Right ventricle myocardium superior (tissue), 1 donor: ENCODE results near the gene SNTA1. TPM values are rescaled to one million over a fixed set of nuclear protein-coding genes. Genes with fewer than 3 reads are reported as not detected.
A peak's percentile ranks its signal among the peaks of the same experiment; 100 is the strongest.
"Not testable (repeated sequence)": the region's sequence is repeated elsewhere in the genome, so short reads cannot be mapped to it uniquely, and the experiment has no call there.

Experiments used
- ATAC-seq: fragments of 200-7000 bp; cut with Tn5 transposase; one replicate; pipeline ENCODE4 v1.9.1; 2020; ENCODE audit warnings: mild to moderate bottlenecking; ENCODE audit not compliant: poor library complexity
- DNase-seq: peaks from one replicate; pipeline ENCODE4 v3.0.0-alpha.2; 2020
- intact Hi-C: fragments of 100-400 bp; cut with DNase I; formaldehyde crosslinking; loops from one replicate; pipeline ENCODE4 v1.11.2; 2022
- long read RNA-seq: library from polyadenylated mRNA; unstranded; transcript quantifications from one replicate; pipeline ENCODE4 v2.0.0, GENCODE V29; 2021
- total RNA-seq: library from RNA; stranded (reverse); fragmentation: NEBNext Ultra II Directional; extraction: Animal tissue kit (Norgen Biotek cat#: 25700); gene quantifications from one replicate; pipeline ENCODE4 v1.2.1, GENCODE V29; 2021
- donor health status: DM: no; HTN: yes; CAD: no; lungs with severe emphysema.

Gene SNTA1
- total RNA-seq: 215 TPM
- long read RNA-seq, transcript SNTA1-201 (8 exons, 2,342 nt): major isoform, 1,186 of 1,508 reads
- long read RNA-seq, partial matches to known transcripts: 120 of 1,508 reads
- long read RNA-seq, other reads (novel, unspliced or antisense): 202 of 1,508 reads

- intact Hi-C loops: no loop called here
- peak; percentile 90 for ATAC-seq
- DNase-seq: peak; percentile 98
Observed at GRCh38 chr20:33443512-33444239, at the start of gene SNTA1. TSS of gene SNTA1 (minus strand) at chr20:33443763. CDS start at chr20:33443620, 143 bp downstream.

DNA sequence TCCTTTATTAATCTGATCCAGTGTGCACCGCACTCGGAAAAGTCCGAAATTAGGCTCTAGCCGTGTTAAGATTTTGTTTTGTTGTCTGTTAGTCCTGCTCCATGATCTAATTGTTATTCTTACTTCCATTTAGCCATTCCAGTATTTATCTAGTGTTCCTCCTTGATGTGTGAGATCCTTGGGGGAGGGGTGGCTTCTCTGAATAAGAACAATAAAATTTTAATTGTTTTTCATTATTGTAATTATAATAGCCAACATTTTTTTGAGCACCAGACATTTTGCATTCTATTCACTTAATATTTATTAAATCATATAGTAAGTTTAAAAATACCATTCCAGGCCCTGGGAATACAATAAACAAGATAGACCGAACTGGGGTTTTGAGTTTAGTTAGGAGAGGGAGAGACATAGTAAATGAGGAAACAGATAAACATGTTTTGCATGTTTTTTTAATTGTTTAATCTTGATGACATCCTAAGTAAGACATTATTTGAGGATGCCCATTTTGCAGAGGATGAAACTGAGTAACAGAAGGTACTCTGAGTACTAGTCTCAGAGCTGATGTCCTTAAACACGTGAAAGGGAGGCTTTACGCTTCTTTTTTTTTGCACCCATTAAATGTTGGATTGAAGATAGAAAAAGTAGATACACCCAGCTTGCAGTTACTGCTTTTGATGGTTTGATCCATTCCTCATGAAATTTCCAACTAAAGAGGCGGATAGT is 47.5 kb upstream of the SNTA1 start:
- no peak for DNase-seq
- intact Hi-C loops: no loop called here
- ATAC-seq: no peak

DNA sequence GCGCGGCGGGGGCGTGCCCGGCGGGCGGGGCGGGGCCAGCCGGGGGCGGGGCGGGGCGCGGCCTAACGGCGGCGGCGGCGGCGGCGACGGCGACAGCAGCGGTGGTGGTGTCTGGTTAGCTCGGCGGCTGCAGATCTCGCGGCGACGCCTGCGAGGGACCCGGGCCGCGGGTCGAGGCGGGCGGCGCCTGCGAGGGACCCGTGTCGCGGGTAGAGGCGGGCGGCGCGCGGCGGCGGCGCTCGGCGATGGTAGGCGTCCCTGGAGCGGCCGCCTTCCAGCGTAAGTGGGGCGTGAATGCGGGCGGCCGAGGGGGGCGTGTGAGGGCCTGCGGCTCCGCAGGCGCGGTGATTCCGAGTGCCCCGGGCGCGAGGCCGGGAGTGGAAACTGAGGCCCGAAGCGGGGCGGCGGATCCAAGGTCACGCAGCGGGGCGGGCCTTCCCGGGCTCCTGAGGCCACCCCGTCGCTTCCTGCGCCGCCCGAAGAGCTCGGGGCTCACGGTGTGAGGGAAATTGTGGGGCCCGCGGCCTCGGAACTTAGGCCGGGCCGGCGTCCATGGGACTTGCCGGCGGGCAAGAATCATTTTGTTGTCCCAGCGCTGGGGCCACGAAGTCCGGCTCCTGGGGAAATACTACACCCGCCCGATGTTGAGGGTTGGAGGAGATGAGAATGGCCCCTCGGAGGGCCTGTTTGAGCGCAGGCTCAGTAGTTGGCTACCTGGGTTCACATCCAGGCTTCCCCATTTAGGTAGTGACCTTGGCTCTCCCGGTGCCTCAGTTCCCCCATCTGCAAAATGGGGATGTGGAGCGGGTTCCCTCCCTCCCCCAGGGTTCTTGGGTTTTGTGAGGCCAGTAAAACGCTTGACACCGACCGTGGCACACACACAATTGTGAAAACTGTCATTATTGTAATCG is 46.7 kb upstream of the SNTA1 start, which contains the start of gene CBFA2T2:
TSS of gene CBFA2T2 (plus strand) at position 74 of the 911 bp plus-strand sequence. CDS start at position 246, 172 bp downstream.
- ATAC-seq (peak; percentile 60), DNase-seq (no peak)
- intact Hi-C loops: no loop called here

DNA sequence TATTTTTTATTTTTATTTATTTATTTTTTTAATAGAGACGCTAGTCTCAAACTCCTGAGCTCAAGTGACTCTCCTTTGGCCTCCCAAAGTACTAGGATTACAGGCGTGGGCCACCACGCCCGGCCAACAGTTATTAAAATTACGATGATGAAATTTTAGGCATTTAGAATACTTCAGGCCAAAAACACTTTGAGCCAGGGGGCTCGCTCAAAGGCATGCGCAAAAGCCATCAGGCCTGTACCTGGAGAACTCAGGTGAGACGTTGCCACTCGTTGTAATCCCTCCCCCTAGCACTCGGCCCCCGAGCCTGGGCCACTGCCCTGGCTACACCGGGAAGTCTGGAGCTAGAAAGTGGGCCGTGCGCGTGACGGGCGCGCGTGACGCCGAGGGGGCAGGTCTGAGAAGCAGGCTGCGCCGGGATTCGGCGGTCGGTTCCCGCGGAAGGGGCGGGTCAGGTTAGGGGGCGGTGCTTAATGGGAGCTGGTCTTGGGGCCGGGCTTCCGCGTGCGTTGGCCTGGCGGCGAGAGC is 46.0 kb upstream of the SNTA1 start:
- intact Hi-C loops: no loop called here
- ATAC-seq: peak; percentile 98

DNA sequence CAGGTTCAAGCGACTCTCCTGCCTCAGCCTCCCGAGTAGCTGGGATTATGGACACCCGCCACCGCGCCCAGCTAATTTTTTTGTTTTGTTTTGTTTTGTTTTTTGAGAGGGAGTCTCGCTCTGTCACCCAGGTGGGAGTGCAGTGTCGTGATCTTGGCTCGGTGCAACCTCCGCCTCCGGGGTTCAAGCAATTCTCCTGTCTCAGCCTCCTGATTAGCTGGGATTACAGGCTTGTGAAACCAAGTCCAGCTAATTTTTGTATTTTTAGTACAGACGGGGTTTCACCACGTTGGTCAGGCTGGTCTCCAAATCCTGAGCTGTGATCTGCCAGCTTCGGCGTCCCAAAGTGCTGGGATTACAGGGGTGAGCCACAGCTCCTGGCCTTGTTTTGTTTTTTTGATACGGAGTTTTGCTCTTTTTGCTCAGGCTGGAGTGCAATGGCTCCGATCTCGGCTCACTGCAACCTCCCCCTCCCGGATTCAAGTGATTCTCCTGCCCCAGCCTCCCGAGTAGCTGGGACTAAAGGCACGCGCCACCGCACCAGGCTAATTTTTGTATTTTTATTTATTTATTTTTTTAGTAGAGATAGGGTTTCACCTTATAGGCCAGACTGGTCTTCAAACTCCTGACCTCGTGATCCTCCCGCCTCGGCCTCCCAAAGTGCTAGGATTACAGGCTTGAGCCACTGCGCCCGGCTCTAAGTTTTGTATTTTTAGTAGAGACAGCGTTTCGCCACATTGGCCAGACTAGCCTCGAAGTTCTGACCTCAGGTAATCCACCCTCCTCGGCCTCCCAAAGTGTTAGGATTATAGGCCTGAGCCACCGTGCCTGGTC is 45.3 kb upstream of the SNTA1 start:
- intact Hi-C loops, ATAC-seq, DNase-seq: not testable (repeated sequence)

More for the DNA sequence above, 46.0 kb upstream of the SNTA1 start:
- peak; percentile 100 for DNase-seq

DNA sequence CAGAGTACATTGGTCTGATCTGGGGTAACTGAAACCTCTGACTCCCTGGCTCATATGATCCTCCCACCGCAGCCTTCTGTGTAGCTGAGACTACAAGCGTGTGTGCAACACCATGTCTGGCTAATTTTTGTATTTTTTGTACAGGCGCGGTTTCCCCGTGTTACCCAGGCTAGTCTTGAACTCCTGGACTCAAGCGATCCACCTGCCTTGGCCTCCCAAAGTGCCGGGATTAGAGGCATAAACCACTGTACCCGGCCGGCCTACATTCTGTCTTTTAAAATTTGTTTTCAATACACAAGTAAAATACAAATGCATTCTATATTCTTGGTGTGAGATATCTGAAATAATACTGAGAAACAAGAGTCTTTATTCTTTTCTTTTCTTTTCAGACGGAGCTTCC is 44.6 kb upstream of the SNTA1 start:
- intact Hi-C loops: no loop called here
- DNase-seq (no peak), ATAC-seq (no peak)

- intact Hi-C loops: not testable (repeated sequence)
Observed at GRCh38 chr20:33483186-33483585, 39.6 kb upstream of the SNTA1 start.

GRCh38 chr20:33482581-33482980 is 39.0 kb upstream of the SNTA1 start:
- ATAC-seq: no peak
- no peak for DNase-seq
- intact Hi-C loops: no loop called here

More at GRCh38 chr20:33483186-33483585, 39.6 kb upstream of the SNTA1 start:
- not testable (repeated sequence) for ATAC-seq, DNase-seq

DNA sequence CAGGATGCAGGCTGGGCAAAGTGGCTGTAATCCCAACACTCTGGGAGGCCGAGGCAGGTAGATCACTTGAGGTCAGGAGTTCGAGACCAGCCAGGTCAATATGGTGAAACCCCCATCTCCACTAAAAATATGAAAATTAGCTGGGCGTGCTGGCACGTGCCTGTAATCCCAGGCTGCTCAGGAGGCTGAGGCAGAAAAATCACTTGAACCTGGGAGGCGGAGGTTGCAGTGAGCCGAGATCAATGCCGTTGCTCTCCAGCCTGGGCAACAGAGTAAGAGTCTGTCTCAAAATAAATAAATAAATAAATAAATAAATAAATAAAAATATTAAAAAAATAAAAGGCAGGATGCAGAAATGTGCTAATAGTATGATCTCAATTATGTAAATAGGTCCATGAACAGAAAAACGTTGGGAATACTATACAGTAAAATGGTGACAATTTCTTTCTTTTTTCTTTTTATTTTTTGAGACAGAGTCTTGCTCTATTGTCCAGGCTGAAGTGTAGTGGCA is 37.9 kb upstream of the SNTA1 start:
- intact Hi-C loops: no loop called here
- ATAC-seq: no peak
- no peak for DNase-seq

DNA sequence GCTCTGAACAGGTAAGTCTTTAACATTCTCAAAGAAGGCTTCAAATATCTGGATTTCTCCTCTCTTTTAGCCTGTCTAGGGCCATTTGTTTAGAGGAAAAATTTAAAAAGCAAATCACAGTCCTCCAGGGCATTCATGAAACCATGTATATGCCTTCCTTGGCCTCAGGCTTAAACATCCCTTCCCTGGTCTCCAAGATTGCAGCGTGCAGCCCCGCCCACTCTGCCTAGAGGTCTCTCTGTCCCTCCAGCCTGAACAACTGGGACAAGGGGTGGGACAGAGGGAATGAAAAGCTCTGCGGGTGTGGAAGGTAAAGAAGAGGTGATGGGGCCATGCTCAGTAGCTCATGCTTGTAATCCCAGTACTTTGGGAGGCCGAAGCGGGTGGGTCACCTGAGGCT is 36.5 kb upstream of the SNTA1 start:
- DNase-seq (no peak), ATAC-seq (no peak)
- intact Hi-C loops: no loop called here

- DNase-seq (no peak), ATAC-seq (no peak)
- intact Hi-C loops: no loop called here
Observed at GRCh38 chr20:33477386-33478234, 34.0 kb upstream of the SNTA1 start.

- DNase-seq (no peak), ATAC-seq (no peak)
- intact Hi-C loops: no loop called here
Observed at GRCh38 chr20:33475381-33476152, 32.0 kb upstream of the SNTA1 start.

- intact Hi-C loops: no loop called here
- no peak for ATAC-seq
- no peak for DNase-seq
Observed at GRCh38 chr20:33474963-33475362, 31.4 kb upstream of the SNTA1 start.

- no peak for DNase-seq
- intact Hi-C loops: no loop called here
- no peak for ATAC-seq
Observed at GRCh38 chr20:33474097-33474873, 30.7 kb upstream of the SNTA1 start.

GRCh38 chr20:33472868-33473435 is 29.4 kb upstream of the SNTA1 start:
- intact Hi-C loops: no loop called here
- DNase-seq (no peak), ATAC-seq (no peak)
